KMS-11 (cell line): ENCODE data around the gene SLIT1.

Experiments
- H2AFZ ChIP-seq: fragments of 200-600 bp; sonication (generic); 2 replicates; pipeline ENCODE4 v1.6.1; 2016; ENCODE audit warnings: antibody characterized with exemption, mixed run types, low read depth
- H3K27ac ChIP-seq: fragments of 200-600 bp; sonication (generic); 2 replicates; pipeline ENCODE4 v1.6.1; 2016; ENCODE audit warnings: mild to moderate bottlenecking, mixed run types
- H3K27me3 ChIP-seq: fragments of 200-600 bp; sonication (generic); 2 replicates; pipeline ENCODE4 v1.6.1; 2017; ENCODE audit warnings: mild to moderate bottlenecking, low read depth, mixed run types, moderate library complexity; ENCODE audit not compliant: insufficient read depth
- H3K36me3 ChIP-seq: fragments of 200-600 bp; sonication (generic); 2 replicates; pipeline ENCODE4 v1.6.1; 2017; ENCODE audit warnings: mild to moderate bottlenecking, mixed run types; ENCODE audit not compliant: insufficient read depth
- H3K4me1 ChIP-seq: fragments of 200-600 bp; sonication (generic); 2 replicates; pipeline ENCODE4 v1.6.1; 2016; ENCODE audit warnings: mild to moderate bottlenecking, low read depth, mixed run types; ENCODE audit not compliant: poor library complexity, severe bottlenecking
- H3K4me2 ChIP-seq: fragments of 200-600 bp; sonication (generic); 2 replicates; pipeline ENCODE4 v1.7.0; 2016; ENCODE audit warnings: mild to moderate bottlenecking, mixed run types
- H3K4me3 ChIP-seq: fragments of 200-600 bp; sonication (generic); IDR thresholded peaks from 2 replicates; pipeline ENCODE4 v1.6.1; 2017; ENCODE audit warnings: low read depth, low read length, mixed read lengths; ENCODE audit not compliant: insufficient read depth
- H3K79me2 ChIP-seq: fragments of 200-600 bp; sonication (generic); 2 replicates; pipeline ENCODE4 v1.6.1; 2016; ENCODE audit warnings: low read depth, mixed run types; ENCODE audit not compliant: insufficient read depth
- H3K9ac ChIP-seq: fragments of 200-600 bp; sonication (generic); 2 replicates; pipeline ENCODE4 v1.6.1; 2016; ENCODE audit warnings: mild to moderate bottlenecking, mixed run types
- H4K20me1 ChIP-seq: fragments of 200-600 bp; sonication (generic); 2 replicates; pipeline ENCODE4 v1.6.1; 2016; ENCODE audit warnings: mild to moderate bottlenecking, mixed run types; ENCODE audit not compliant: insufficient read depth
- TF ChIP-seq, protein P1 (sequence below): fragments of 200-600 bp; sonication (generic); conservative IDR thresholded peaks from 2 replicates; pipeline ENCODE4 v1.6.1; 2017; ENCODE audit warnings: low read depth, mild to moderate bottlenecking, antibody characterized with exemption, low read length, moderate library complexity, mixed read lengths

SLIT1 gene

DNA sequence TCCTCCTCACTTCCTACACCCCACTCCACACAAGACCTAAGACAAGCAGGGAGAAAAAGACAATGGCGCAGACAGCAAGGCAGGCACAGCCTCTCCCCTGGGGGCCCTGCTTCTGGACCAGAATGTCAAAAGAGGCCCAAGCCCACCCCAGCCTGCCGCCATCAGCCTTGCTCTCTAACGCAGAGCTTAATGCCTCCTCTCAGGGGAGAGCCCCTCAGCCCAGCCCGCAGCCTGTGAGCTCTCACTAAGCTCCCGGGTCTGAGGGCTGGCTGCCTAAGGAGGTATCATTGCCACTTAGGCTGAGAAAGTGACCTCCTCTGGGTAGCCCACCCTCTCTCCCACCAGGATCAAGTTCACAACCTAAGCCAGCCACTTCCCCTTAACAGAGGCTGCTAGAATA lies 16.7 kb downstream of the SLIT1 start:
- H3K9ac ChIP-seq = no peak overlapping the region
- H2AFZ ChIP-seq = no peak overlapping the region
- no peaks in the 10 kb centered on the region for H3K27me3 ChIP-seq
- H3K4me3 ChIP-seq = no peak overlapping the region
- no peaks in the 10 kb centered on the region for H3K36me3 ChIP-seq
- H3K27ac ChIP-seq = no peak overlapping the region
- no peak overlapping the region for H3K4me2 ChIP-seq
- H3K79me2 ChIP-seq = no peaks in the 10 kb centered on the region; the same call in 1 of the 2 replicates
- TF ChIP-seq, protein P1, sequence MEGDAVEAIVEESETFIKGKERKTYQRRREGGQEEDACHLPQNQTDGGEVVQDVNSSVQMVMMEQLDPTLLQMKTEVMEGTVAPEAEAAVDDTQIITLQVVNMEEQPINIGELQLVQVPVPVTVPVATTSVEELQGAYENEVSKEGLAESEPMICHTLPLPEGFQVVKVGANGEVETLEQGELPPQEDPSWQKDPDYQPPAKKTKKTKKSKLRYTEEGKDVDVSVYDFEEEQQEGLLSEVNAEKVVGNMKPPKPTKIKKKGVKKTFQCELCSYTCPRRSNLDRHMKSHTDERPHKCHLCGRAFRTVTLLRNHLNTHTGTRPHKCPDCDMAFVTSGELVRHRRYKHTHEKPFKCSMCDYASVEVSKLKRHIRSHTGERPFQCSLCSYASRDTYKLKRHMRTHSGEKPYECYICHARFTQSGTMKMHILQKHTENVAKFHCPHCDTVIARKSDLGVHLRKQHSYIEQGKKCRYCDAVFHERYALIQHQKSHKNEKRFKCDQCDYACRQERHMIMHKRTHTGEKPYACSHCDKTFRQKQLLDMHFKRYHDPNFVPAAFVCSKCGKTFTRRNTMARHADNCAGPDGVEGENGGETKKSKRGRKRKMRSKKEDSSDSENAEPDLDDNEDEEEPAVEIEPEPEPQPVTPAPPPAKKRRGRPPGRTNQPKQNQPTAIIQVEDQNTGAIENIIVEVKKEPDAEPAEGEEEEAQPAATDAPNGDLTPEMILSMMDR = no peak
- peaks cover 34% of the 10 kb centered on the region for H3K4me1 ChIP-seq
- H4K20me1 ChIP-seq = no peaks in the 10 kb centered on the region

DNA sequence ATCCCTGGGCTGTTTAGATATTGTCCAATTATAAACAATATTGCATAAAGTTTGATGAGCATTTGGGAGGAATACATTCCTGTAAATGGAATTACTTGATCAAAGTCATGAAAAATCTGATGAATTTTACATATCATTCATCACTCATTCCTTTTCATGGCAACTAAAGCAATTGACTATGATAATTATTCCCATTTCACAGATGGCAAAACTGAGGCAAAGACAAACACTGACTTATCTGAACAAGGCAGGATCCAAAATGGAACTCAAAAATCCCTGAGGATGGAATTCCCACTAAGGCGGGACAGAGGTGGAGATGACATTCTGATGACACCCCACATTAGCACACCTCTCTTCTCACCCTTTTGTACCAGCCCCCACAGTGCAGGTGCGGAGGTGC lies 17.1 kb downstream of the SLIT1 start:
- Histone ChIP-seq H3K4me1 (peaks cover 38% of the 10 kb centered on the region), H3K4me2 (no peak overlapping the region), H3K4me3 (no peak overlapping the region), H2AFZ (no peak overlapping the region), H3K79me2 (no peaks in the 10 kb centered on the region; the same call in 1 of the 2 replicates), H3K9ac (no peak overlapping the region), H3K27ac (no peak overlapping the region), H3K27me3 (no peaks in the 10 kb centered on the region), H4K20me1 (no peaks in the 10 kb centered on the region), H3K36me3 (no peaks in the 10 kb centered on the region)
- TF ChIP-seq, protein P1 = no peak

DNA sequence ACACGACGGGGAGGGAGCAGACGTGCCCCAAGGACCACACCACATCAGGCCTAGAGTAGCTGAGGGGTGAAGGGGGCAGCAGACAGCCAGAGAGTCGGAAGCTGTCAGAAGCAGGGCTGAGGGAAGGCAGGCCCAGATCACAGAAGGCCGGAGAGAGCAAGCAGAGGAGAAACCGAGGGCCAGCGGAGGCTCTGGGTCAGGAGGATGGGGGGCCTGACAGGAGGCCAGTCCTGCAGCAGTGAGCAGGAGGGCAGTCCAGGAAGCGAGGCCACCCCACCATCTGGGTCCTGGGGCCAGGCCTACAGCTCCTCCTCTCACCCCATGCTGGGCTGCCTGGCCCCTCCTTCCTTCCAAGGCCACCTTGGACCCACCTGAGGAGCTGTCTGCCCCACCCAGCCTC lies 20.3 kb downstream of the SLIT1 start:
- H3K4me3 ChIP-seq = no peak overlapping the region
- H3K27me3 ChIP-seq = no peaks in the 10 kb centered on the region
- no peak overlapping the region for H3K9ac ChIP-seq
- TF ChIP-seq, protein P1 = no peak
- H3K4me2 ChIP-seq = no peak overlapping the region; the same call in 1 of the 2 replicates
- no peaks in the 10 kb centered on the region for H3K79me2 ChIP-seq
- H2AFZ ChIP-seq = no peak overlapping the region
- peak overlapping the region; percentile 96 for H3K27ac ChIP-seq
- H3K4me1 ChIP-seq = peaks cover 70% of the 10 kb centered on the region
- H4K20me1 ChIP-seq = no peaks in the 10 kb centered on the region
- H3K36me3 ChIP-seq = no peaks in the 10 kb centered on the region

DNA sequence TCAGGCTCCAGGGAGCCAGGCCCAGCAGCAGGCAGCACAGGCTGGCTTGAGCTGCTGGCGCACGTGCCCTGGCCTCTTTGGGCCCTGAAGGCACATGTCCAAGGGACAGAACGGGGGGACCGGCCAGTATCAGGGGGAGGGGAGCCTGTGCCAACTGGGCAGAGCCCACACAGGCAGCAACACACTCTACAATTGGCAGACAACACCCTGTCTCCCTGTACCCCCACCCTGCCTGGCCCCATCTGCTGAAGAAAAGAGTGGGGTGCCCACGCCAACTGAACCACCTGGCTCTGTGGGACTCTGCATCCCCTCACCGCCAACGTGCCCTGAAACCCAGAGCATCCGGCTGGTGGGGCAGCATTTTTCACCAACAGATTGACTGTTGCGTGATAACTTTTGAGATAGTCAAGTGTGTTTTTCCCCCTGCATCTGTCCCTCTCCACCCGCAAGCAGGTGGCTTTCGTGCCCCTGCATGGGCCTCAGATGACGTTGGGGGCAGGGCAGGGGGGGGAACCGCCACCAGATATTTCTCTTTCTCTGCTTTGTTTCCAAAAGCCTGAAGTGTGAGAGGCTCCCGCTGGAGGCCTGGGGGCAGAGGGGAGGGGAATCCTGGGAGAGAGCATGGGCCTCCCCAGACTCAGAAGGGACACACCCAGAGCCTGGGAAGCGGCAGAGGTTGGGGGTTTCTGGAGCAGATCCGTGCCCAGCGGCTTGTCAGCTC lies 21.8 kb downstream of the SLIT1 start:
- Histone ChIP-seq H3K79me2 (no peaks in the 10 kb centered on the region), H3K4me1 (peaks cover 85% of the 10 kb centered on the region), H3K27ac (peak overlapping the region; percentile 96), H2AFZ (peak overlapping the region; percentile 52), H3K4me2 (peak overlapping the region; percentile 50), H4K20me1 (no peaks in the 10 kb centered on the region), H3K36me3 (no peaks in the 10 kb centered on the region), H3K9ac (peak overlapping the region; percentile 65; the same call in 1 of the 2 replicates), H3K27me3 (no peaks in the 10 kb centered on the region), H3K4me3 (no peak overlapping the region)
- TF ChIP-seq, protein P1 = no peak
